Transverse colon (tissue), 4 donors: Measurements from ENCODE around the gene GALR2. TPM values are rescaled to one million over a fixed set of nuclear protein-coding genes. Genes with fewer than 3 reads are reported as not detected.
A peak's percentile ranks its signal among the peaks of the same experiment; 100 is the strongest.

Experiments
- DNase-seq: peaks from one replicate; pipeline ENCODE4 v3.0.0-alpha.2; 2019
- H3K27ac ChIP-seq, 4 donors: fragments of 200-600 bp; sonication (generic); 2 replicates each; pipeline ENCODE4 v1.5.1; 2016 to 2018; ENCODE audit warnings: inconsistent platforms in 4 of 4
- H3K27me3 ChIP-seq: fragments of 200-600 bp; sonication (generic); 2 replicates; pipeline ENCODE4 v1.5.1; 2017; ENCODE audit warnings: inconsistent platforms
- H3K36me3 ChIP-seq, 4 donors: fragments of 200-600 bp; sonication (generic); 2 replicates each; pipeline ENCODE4 v1.5.1; 2017 to 2019; ENCODE audit warnings: inconsistent platforms in 4 of 4
- H3K4me1 ChIP-seq, 4 donors: fragments of 200-600 bp; sonication (generic); 2 replicates each; pipeline ENCODE4 v1.5.1; 2017 to 2020; ENCODE audit warnings: inconsistent platforms in 4 of 4
- H3K4me3 ChIP-seq, 4 donors: fragments of 200-600 bp; sonication (generic); 1 replicate in 1 of 4; 2 replicates in 3 of 4; pipeline versions ENCODE4 v1.5.1 to v1.6.1; 2017 to 2019; ENCODE audit warnings: inconsistent platforms in 4 of 4
- H3K9me3 ChIP-seq, 2 donors: fragments of 200-600 bp; sonication (generic); 2 replicates each; pipeline ENCODE4 v1.5.1; 2017 to 2019; ENCODE audit warnings: inconsistent platforms in 2 of 2
- EP300 ChIP-seq: sonication (generic); formaldehyde crosslinking; IDR thresholded peaks from one replicate; pipeline ENCODE4 v1.6.1; 2017; ENCODE audit warnings: antibody characterized with exemption, low read depth
- POLR2A ChIP-seq: fragments of 450-650 bp; IDR thresholded peaks from one replicate; pipeline ENCODE4 v1.6.1; 2016; ENCODE audit warnings: antibody characterized with exemption, mild to moderate bottlenecking, moderate library complexity
- POLR2AphosphoS5 ChIP-seq, 3 donors: sonication (generic); formaldehyde crosslinking; IDR thresholded peaks; one replicate each; pipeline ENCODE4 v1.6.1; 2016; ENCODE audit warnings: antibody characterized with exemption in 3 of 3
- WGBS, 2 donors: methylation state at CpG; one replicate each; pipeline ENCODE4 v1.1.5; 2018; ENCODE audit warnings: low coverage in 1 of 2; 5-methylcytosine and 5-hydroxymethylcytosine counted together
- in situ Hi-C, 4 donors: fragments of 200-750 bp; cut with MboI; loops; one replicate each; pipeline versions ENCODE4 v1.15.0 to v1.15.1; 2017; ENCODE audit warnings: low sequenced_read_pairs in 3 of 4, low pct_ligation_motif_present in 1 of 4, low pct_unique_long_range_greater_than_20kb in 1 of 4
- intact Hi-C: fragments of 100-400 bp; cut with DNase I; formaldehyde crosslinking; loops from one replicate; pipeline ENCODE4 v1.15.1; 2023; ENCODE audit warnings: low total_unique reads
- total RNA-seq, 4 donors: library from RNA; depleted of rRNA; stranded (reverse); fragments of >200 nt; gene quantifications; one replicate each; pipeline ENCODE4 v1.1.0, GENCODE V29; 2016
- TF ChIP-seq, protein P1 (sequence below), 5 experiments: fragments of 200-600 bp in 3 of 5; fragments of 450-650 bp in 2 of 5; sonication (generic) in 3 of 5; IDR thresholded peaks; 1 replicate in 2 of 5; 2 replicates in 3 of 5; pipeline ENCODE4 v1.5.1; 2016 to 2017; ENCODE audit warnings: antibody characterized with exemption in 5 of 5, inconsistent platforms in 3 of 5, mild to moderate bottlenecking in 2 of 5, moderate library complexity in 1 of 5

The GALR2 gene, protein sequence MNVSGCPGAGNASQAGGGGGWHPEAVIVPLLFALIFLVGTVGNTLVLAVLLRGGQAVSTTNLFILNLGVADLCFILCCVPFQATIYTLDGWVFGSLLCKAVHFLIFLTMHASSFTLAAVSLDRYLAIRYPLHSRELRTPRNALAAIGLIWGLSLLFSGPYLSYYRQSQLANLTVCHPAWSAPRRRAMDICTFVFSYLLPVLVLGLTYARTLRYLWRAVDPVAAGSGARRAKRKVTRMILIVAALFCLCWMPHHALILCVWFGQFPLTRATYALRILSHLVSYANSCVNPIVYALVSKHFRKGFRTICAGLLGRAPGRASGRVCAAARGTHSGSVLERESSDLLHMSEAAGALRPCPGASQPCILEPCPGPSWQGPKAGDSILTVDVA
- total RNA-seq: 1 to 10 TPM in 3 of 4 donors, not detected in 1; 1.9 to 10.0 (median 3.2) TPM

GRCh38 chr17:76074390-76075363 is at the start of gene GALR2:
TSS of gene GALR2 (plus strand) at chr17:76074781. CDS start at chr17:76074884, 103 bp downstream.
- in situ Hi-C loops: no loop called here
- no peaks in the 10 kb centered on the region for H3K9me3 ChIP-seq
- H3K4me1 ChIP-seq: peaks cover 32 to 58% (median 45%) of the 10 kb centered on the region in 4 donors
- H3K36me3 ChIP-seq: no peaks in the 10 kb centered on the region
- TF ChIP-seq, protein P1, sequence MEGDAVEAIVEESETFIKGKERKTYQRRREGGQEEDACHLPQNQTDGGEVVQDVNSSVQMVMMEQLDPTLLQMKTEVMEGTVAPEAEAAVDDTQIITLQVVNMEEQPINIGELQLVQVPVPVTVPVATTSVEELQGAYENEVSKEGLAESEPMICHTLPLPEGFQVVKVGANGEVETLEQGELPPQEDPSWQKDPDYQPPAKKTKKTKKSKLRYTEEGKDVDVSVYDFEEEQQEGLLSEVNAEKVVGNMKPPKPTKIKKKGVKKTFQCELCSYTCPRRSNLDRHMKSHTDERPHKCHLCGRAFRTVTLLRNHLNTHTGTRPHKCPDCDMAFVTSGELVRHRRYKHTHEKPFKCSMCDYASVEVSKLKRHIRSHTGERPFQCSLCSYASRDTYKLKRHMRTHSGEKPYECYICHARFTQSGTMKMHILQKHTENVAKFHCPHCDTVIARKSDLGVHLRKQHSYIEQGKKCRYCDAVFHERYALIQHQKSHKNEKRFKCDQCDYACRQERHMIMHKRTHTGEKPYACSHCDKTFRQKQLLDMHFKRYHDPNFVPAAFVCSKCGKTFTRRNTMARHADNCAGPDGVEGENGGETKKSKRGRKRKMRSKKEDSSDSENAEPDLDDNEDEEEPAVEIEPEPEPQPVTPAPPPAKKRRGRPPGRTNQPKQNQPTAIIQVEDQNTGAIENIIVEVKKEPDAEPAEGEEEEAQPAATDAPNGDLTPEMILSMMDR (IDR thresholded peaks at IDR 0.05): no peak
- no peak for TF ChIP-seq EP300
- H3K4me3 ChIP-seq: peak within 1 kb of the TSS in 3 of 4 donors; percentile 2 to 27 (median 13)
- H3K27me3 ChIP-seq: peaks cover 63% of the 10 kb centered on the region
- no peak for DNase-seq
- H3K27ac ChIP-seq: peak within 1 kb of the TSS in 1 of 4 donors; percentile 58
- 10% methylated on average over 58 of the region's 92 CpGs; no CpG with 5 or more reads in 1 of the 2 donors for WGBS, 2 donors
- intact Hi-C loops: loop anchor here (10.0 kb wide), 1 partner anchor 60 kb away; no protein-coding TSS in a partner anchor

DNA sequence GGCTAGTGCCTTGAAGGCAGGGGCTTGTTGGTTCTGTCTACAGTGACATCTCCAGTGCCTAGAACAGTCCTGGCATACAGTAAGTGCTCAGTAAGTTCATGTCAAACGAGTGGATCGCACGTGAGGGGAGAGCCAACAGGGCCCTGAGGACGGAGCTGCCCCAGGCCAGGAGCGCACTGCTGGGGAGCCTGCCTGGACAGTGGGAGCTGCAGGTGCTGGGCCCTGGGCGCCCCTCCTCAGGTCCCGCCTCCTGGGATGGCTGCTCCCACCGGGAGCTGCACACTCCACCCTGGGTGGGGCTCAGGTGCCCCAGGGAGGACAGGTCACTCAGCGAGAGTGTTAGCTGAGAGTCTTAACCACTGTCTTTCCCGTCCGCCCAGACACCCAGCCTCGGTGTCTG is 49.3 kb upstream of the GALR2 start:
- DNase-seq: no peak
- no peaks in the 10 kb centered on the region for H3K9me3 ChIP-seq
- H3K36me3 ChIP-seq: no peaks in the 10 kb centered on the region
- no peak overlapping the region for H3K4me3 ChIP-seq
- peaks cover 8 to 44% (median 28%) of the 10 kb centered on the region in 4 donors for H3K4me1 ChIP-seq
- peak overlapping the region in 2 of 4 donors; percentile 17 to 82 for H3K27ac ChIP-seq
- 80% methylated on average over 11 of the region's 12 CpGs; no CpG with 5 or more reads in 1 of the 2 donors for WGBS, 2 donors
- TF ChIP-seq, protein P1 (IDR thresholded peaks at IDR 0.05): no peak
- TF ChIP-seq POLR2AphosphoS5 (IDR thresholded peaks at IDR 0.05): no peak
- TF ChIP-seq POLR2A: no peak
- intact Hi-C loops: no loop called here
- H3K27me3 ChIP-seq: no peaks in the 10 kb centered on the region
- in situ Hi-C loops: no loop called here

DNA sequence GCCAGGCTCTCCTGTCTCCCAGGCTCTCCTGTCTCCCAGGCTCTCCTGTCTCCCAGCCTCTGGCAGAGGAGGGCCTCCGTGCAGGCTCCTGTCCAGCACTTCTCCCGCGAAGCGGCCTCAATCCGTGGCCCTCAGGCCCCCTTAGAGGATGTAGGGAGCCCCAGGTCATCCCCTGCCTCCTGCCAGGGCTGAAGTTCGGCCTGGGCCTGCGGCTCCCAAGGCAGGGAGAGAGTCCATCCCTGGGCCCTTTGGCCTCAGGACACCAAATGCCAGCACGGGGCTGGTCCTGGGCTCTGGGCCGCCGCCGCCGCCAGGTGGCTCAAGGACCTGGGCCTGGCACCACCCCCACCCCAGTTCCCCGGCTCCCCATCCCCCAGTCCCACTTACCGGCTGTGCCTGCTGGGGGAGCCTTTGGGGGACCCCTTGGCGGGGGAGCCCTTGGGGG is 47.8 kb upstream of the GALR2 start:
- in situ Hi-C loops: no loop called here
- WGBS, 2 donors: 63% methylated on average over 5 of the region's 15 CpGs; no CpG with 5 or more reads in 1 of the 2 donors
- Histone ChIP-seq H3K27me3 (no peaks in the 10 kb centered on the region), H3K36me3 (no peaks in the 10 kb centered on the region), H3K27ac (peak overlapping the region; percentile 79 to 87 (median 82)), H3K9me3 (no peaks in the 10 kb centered on the region), H3K4me1 (peaks cover 8 to 45% (median 28%) of the 10 kb centered on the region in 4 donors), H3K4me3 (peak overlapping the region in 3 of 4 donors; percentile 34 to 45 (median 44))
- TF ChIP-seq, protein P1 (IDR thresholded peaks at IDR 0.05): peak in 3 of 5 experiments; percentile 23 to 33 (median 29)
- TF ChIP-seq EP300: no peak
- intact Hi-C loops: no loop called here
- no peak for DNase-seq
